GM18858 (cell line): Measurements from ENCODE around the gene ADAP1.
"Not testable (repeated sequence)": the region's sequence is repeated elsewhere in the genome, so short reads cannot be mapped to it uniquely, and the experiment has no call there.

Experiments used
- ATAC-seq: cut with Tn5 transposase; IDR thresholded peaks from one replicate; pipeline ENCODE4 v1.9.1; 2021; ENCODE audit not compliant: unreplicated experiment

Gene ADAP1

GRCh38 chr7:960269-960871, 5.9 kb upstream of the ADAP1 start:
- no peak for ATAC-seq

- not testable (repeated sequence) for ATAC-seq
Measured at GRCh38 chr7:959740-960139, 5.3 kb upstream of the ADAP1 start.

DNA sequence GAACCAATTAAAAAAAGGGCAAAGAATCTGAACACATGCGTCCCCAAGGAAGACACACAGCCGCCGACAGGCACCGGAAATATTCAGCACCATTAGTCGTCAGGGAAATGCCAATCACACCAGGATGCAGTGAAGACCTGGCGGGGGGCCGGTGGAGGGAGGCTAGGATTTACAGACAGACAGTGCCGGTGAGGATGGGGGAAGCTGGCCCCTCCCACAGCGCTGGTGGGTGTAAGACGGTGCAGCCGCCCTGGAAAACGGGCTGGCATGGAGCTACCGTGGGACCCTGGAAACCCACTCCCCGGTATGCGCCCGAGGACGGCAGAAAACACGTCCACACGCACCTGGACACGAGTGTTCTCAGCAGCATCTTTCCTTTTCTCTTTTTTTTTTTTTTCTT, 4.8 kb upstream of the ADAP1 start:
- ATAC-seq, result no peak

DNA sequence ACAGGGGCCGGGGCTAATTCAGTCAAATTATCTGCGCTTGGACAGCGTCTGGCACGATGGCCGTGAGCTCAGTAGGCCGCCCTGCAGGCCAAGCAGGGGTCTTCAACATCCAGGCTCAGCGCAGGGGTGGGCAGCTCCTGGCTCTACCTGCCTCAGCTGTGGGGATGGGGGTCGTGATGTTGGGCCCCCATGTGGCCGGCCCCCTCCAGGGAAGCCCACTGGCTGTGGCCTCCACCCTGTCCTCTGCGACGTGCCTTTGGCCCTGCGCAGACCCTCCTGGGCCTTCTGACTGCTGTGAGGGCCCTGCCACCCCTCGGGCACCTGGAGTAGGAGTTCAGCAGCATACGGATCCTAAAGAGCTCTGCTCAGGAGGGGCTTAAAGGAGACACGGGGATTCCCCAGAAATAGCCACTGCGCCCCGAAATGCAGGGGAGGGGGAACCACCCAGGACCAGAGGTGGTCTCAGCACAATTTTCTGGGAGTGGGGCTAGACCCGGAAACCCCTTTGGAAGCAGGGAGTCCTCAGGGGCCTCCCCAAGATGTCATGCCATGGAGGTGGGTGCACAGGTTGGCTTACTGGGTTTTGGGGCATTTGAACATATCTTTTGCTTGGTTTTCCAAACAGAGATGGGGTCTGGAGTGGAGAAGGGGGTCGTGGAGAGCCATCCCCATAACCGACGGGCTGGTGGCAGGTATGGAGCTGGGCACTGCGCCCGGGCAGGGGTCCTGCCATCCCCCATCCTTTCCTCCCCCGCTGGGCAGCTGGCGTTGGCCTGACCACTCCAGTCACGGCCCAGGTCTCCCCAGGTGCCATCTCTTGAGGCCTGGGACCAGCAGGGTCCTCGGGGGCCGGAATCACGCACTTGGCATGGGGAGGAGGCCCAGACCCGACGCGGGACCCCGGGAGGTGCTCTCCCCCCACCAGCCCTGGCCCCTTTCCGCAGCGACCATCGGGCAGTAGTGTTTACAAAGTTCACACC, 4.0 kb upstream of the ADAP1 start:
- ATAC-seq, result no peak

GRCh38 chr7:957418-958220, 3.1 kb upstream of the ADAP1 start:
- no peak for ATAC-seq

GRCh38 chr7:956031-956430, 1.6 kb upstream of the ADAP1 start:
- ATAC-seq, result no peak

- no peak for ATAC-seq
Measured at GRCh38 chr7:953547-954327, 743 bp downstream of the ADAP1 start.

DNA sequence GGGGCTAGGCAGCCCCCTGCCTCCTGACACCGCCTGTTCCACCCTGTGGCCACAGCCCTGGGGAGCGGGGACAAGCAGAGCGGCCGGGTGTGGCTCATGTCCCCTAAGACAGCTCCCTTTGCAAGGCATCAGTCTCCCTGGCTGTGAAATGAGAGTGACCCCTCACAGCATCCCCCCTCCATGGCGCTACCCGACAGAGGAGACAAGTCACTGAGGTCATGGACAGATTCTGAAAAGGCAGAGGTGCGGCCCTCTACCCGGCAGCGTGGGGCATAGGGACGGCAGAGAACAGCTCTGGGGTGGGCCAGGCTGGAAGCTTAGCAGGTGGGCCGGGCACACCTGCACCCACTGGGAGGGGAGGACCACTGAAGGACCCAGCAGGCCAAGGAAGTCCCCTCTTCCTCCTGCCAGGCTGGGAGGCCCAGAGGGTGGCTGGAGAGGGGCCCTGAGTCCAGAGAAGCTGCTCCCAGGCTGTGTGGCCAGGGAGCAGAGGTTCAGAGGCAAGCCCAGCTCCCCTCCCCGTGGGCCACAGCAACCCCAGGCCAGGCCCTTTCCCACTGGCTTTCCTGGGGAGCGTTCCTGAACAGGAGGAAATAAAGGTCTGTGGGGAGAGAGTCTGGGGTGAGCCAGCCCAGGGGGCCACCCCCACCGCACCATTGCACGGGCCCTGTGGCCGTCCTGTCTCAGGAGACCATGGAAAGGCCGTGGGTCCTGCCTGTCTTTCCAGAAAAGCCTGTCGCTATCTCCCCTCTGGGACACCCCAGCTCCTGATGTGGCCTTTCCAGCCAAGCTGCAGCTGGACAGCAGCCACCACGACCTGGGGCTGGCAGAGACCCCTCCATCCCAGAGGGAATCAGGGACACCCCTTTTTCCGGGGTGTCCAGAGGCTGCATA, 1.7 kb downstream of the ADAP1 start:
- no peak for ATAC-seq

GRCh38 chr7:951881-952547, 2.5 kb downstream of the ADAP1 start:
- ATAC-seq, result no peak

DNA sequence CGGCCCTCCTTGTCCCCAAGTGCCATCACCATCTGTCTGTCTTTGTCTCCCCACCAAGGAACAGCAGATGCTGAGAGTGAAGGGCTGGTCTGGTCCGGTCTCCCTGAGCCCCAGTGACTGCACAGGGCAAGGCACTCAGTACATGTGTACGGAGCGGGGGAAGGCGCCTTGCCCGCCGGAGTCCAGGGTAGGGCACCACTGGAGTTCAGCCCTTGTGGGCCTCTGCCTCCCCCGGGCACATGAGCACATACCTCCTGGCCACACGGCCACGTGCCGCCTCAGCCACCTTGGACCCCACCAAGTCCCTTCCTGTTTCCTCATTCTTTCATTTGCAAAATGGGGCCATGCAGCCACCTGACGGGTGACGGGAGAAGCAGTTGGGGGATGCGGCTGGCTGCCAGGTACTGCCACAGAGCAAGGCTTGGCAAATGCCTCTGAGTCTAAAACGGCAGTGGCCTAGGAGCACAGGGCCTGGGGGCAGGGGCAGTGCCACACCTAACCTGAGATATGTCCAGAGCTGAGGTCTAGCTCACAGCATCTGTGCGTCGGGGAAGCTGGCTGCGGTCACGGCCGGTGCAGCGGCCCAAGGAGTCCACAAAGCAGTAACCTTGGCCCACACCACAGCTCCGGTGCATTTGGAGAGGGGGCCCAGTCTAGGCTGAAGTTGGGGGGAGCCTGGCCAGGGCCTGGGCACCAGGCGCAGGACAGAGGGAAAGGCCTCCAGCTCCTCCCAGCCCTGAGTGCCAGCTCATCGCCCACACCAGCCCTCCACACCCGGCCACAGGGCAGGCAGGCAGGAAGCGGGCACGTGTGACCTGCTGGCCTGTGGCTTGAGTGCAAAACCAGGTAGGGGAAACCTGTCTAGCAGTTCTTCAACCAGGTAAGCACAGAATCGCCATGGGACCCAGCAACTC, 5.2 kb downstream of the ADAP1 start:
- ATAC-seq, result no peak

DNA sequence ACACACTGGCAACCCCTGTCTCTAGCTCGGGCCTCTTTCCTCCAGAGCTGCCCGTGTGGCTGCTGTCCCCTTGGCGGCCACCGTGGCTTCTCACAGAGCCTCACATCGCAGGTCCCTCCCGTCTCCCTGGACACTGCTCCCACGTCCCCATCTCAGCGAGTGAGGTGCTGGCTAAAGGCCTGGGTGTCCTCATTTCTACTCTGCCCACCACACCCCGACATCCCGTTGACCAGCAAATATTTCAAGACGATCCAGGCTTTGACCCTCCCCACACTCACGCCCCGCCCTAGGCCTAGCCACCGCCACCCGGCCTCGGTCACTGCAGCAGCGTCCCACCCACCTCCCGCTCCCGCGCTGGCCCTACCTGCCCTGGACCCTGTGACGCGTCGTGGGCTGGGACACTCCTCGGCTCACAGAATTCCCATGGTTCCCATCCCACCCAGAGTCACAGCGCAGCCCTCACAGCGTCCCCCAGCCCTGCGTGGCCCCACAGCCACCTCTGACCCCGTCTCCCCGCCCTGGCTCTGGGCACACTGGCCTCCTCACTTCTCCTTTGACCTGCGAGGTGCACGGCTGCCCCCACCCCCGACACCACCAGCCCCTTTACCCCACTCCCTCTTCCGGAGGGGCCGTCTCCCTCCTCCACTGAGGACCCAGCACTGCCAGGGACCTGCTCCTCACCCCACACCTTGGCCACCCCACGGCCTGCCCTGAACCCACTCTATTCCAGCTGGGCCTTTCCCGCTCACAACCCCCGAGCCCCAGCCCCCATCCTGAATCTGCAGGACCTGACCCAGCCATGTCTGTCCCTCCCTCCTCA, 6.9 kb downstream of the ADAP1 start:
- no peak for ATAC-seq

GRCh38 chr7:946256-946996, 8.1 kb downstream of the ADAP1 start:
- ATAC-seq, result no peak

DNA sequence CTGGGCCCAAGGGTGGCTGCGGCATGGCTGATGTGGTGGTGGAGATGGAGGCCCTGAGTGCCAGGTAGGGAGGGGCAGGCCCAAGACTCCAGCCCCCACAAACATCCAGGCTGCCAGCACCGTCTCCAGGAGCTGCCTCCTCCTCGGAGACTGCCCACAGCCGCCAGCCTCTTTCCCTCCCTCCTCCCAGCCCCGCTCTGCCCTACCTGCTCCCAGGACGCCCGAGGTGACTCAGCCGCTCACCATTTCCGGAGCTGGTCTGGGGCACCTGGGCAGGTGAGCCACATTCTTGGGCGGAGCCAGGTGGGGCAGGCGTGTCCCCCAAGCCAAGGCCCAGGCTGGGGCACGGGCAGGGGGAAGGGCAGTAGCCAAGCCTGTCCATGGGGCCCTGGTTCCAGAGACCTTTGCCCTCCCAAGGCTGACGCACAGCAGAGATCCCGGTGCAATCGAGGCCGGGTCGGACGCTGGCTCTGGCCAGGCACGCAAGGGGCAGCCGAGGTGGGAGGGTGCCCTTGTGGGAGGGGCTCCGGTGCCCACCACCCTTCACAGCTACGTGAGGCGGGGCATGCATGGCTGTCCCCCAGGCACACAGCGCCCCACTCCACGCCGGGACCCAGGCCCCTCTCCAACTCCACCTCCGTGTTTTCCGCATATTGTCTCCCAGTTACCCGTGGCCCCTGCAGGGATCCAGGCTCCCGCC, 8.8 kb downstream of the ADAP1 start:
- ATAC-seq, result no peak

GRCh38 chr7:945147-945555, 9.3 kb downstream of the ADAP1 start:
- no peak for ATAC-seq

- no peak for ATAC-seq
Measured at GRCh38 chr7:944744-945143, 9.7 kb downstream of the ADAP1 start.

- not testable (repeated sequence) for ATAC-seq
Measured at GRCh38 chr7:943793-944192, 10.7 kb downstream of the ADAP1 start.
